GM12892 (cell line): Measurements from ENCODE around the gene ENO4.

Experiments
- POLR2A ChIP-seq: IDR thresholded peaks from 2 replicates; pipeline ENCODE4 v1.6.1; 2011; ENCODE audit warnings: low read depth, low read length, control low read depth
- POLR2AphosphoS5 ChIP-seq: IDR thresholded peaks from 2 replicates; pipeline ENCODE4 v1.6.1; 2011; ENCODE audit warnings: low read depth, low read length, control low read depth

DNA sequence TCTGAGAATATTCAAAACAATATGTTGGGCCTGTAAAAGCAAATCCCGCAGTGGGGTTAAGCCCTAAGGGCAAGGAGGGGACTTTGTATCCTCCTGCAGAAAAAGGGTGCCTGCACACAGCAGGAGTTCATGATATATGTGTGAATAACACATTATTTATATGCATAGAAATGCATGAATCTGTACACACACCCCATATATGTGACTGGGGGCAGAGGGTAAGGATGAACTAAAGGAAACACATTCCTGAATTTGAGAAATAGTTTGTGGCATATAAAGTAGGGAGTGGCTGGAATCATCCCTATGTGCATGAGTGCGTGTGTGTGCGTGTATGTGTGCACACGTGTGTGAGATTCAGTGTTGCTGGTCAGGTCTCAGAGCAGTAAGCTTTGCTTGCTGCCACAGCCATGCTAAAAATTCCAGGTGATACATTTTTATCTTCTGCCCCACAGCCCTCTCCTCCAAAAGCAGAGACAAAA, 18.9 kb downstream of the ENO4 start:
- TF ChIP-seq POLR2AphosphoS5 (no peak), POLR2A (no peak)
